Measurements from ENCODE around the gene DENND1A. TPM values are rescaled to one million over a fixed set of nuclear protein-coding genes. Genes with fewer than 3 reads are reported as not detected.

Gene DENND1A
- total and polyA plus RNA-seq, 2 of the 13 experiments (the other 11 are each of a cell fraction or from before 2014, with no cell fraction given) = 14.8 to 30.1 TPM

DNA sequence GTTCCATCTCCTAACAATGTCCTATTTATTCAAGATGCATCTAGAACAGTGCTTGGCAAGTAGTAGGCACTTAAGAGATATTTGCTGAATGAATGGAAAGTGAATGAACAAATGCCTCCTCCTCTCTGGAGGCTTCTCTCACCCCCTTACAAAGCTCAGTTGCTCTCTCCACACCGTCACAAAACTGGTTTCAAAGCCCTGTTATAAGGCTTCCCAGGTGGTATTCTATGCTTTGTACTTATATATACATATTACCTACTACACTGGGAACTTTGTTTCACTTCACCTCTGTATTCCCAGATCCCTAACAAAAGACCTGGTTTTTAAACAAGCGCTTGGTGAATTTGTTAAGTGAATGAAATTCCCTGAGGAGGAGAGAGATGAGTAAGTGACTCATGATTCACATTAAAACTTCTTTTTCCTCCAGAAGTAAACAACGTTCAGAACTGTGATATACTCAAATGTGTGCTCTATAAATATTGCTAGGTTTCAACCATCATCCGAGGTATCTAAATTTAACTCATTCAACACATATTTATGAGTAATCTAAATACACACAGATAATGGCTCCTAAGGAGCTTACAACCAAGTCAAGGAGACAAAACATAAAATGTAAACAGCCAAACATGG is 36.0 kb downstream of the DENND1A start:
- H3K4me2 ChIP-seq (ENCODE audit: low read depth, low read length) = no peak overlapping the region
- H3K27ac ChIP-seq (ENCODE audit: extremely low read length, insufficient read depth, low read length) = no peak overlapping the region
- ATAC-seq (no peak), DNase-seq (ENCODE audit: low spot score) (no peak), FAIRE-seq (no peak)
- H3K9me3 ChIP-seq (ENCODE audit: low read length) = no peaks in the 10 kb centered on the region
- H3K79me2 ChIP-seq (ENCODE audit: insufficient read depth, low read length) = peaks cover 81% of the 10 kb centered on the region
- no peaks in the 10 kb centered on the region for H3K27me3 ChIP-seq (ENCODE audit: control insufficient read depth in 1 of 2, insufficient read depth in 2 of 2, low read length in 2 of 2)
- H3K36me3 ChIP-seq (replicated peaks in 1 of 2; ENCODE audit: control insufficient read depth in 1 of 2, insufficient read depth in 2 of 2, low read length in 2 of 2) = no peaks in the 10 kb centered on the region
- CTCF ChIA-PET (ENCODE audit: low intra/inter-chr PET ratio, low total read pairs) = no interaction called here
- 91% methylated on average over 4 of the region's 4 CpGs for WGBS (ENCODE audit: low lambda C conversion rate)
- H3K4me1 ChIP-seq (ENCODE audit: insufficient read depth, low read length) = peaks cover 48% of the 10 kb centered on the region
- no peak overlapping the region for H3K9ac ChIP-seq (ENCODE audit: insufficient read depth, low read depth, low read length)
- H2AFZ ChIP-seq (ENCODE audit: low read length) = no peak overlapping the region
- intact Hi-C loops (cut with micrococcal nuclease; ENCODE audit: unreplicated experiment) = no loop called here
- H4K20me1 ChIP-seq (ENCODE audit: insufficient read depth, low read length) = peaks cover 5% of the 10 kb centered on the region; the same call in 1 of the 2 replicates
- in situ Hi-C loops (cut with HindIII; ENCODE audit: extremely low pct_ligation_motif_present, low pct_unique_long_range_greater_than_20kb) = no loop called here
- POLR2A ChIA-PET = no interaction called here
- TF ChIP-seq GPN1 (CRISPR knock-in tag; IDR thresholded peaks at IDR 0.05; ENCODE audit: borderline replicate concordance) = no peak
- TF ChIP-seq, protein P1, sequence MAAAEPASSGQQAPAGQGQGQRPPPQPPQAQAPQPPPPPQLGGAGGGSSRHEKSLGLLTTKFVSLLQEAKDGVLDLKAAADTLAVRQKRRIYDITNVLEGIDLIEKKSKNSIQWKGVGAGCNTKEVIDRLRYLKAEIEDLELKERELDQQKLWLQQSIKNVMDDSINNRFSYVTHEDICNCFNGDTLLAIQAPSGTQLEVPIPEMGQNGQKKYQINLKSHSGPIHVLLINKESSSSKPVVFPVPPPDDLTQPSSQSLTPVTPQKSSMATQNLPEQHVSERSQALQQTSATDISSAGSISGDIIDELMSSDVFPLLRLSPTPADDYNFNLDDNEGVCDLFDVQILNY (CRISPR knock-in tag; conservative IDR thresholded peaks at IDR 0.05) = no peak
- TF ChIP-seq, protein P2, sequence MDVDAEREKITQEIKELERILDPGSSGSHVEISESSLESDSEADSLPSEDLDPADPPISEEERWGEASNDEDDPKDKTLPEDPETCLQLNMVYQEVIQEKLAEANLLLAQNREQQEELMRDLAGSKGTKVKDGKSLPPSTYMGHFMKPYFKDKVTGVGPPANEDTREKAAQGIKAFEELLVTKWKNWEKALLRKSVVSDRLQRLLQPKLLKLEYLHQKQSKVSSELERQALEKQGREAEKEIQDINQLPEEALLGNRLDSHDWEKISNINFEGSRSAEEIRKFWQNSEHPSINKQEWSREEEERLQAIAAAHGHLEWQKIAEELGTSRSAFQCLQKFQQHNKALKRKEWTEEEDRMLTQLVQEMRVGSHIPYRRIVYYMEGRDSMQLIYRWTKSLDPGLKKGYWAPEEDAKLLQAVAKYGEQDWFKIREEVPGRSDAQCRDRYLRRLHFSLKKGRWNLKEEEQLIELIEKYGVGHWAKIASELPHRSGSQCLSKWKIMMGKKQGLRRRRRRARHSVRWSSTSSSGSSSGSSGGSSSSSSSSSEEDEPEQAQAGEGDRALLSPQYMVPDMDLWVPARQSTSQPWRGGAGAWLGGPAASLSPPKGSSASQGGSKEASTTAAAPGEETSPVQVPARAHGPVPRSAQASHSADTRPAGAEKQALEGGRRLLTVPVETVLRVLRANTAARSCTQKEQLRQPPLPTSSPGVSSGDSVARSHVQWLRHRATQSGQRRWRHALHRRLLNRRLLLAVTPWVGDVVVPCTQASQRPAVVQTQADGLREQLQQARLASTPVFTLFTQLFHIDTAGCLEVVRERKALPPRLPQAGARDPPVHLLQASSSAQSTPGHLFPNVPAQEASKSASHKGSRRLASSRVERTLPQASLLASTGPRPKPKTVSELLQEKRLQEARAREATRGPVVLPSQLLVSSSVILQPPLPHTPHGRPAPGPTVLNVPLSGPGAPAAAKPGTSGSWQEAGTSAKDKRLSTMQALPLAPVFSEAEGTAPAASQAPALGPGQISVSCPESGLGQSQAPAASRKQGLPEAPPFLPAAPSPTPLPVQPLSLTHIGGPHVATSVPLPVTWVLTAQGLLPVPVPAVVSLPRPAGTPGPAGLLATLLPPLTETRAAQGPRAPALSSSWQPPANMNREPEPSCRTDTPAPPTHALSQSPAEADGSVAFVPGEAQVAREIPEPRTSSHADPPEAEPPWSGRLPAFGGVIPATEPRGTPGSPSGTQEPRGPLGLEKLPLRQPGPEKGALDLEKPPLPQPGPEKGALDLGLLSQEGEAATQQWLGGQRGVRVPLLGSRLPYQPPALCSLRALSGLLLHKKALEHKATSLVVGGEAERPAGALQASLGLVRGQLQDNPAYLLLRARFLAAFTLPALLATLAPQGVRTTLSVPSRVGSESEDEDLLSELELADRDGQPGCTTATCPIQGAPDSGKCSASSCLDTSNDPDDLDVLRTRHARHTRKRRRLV (CRISPR knock-in tag; IDR thresholded peaks at IDR 0.05) = no peak
- no TSS peak for BruUV-seq (replicated peaks)
- no peak overlapping the region for H3K4me3 ChIP-seq (replicated peaks in 1 of 3; ENCODE audit: insufficient read depth in 1 of 3, low read depth in 2 of 3, low read length in 3 of 3)
